Esophagus squamous epithelium (tissue), 5 donors: ENCODE results near the gene RPAIN. TPM values are rescaled to one million over a fixed set of nuclear protein-coding genes. Genes with fewer than 3 reads are reported as not detected.

Experiments used
- DNase-seq: peaks from one replicate; lab custom pipeline; 2025; lab: John Stamatoyannopoulos, UW
- H3K27ac ChIP-seq, 4 donors: fragments of 200-600 bp; sonication (generic); one replicate each; pipeline ENCODE4 v1.5.1; 2016 to 2019; ENCODE audit warnings: mild to moderate bottlenecking in 1 of 4
- H3K27me3 ChIP-seq, 4 donors: fragments of 200-600 bp; sonication (generic); 1 replicate in 3 of 4; 2 replicates in 1 of 4; pipeline versions ENCODE4 v1.5.1 to v1.6.0; 2017 to 2021; ENCODE audit warnings: antibody characterized with exemption in 1 of 4
- H3K36me3 ChIP-seq, 3 donors: fragments of 200-600 bp; sonication (generic); one replicate each; pipeline ENCODE4 v1.5.1; 2016 to 2019
- H3K4me1 ChIP-seq, 3 donors: fragments of 200-600 bp; sonication (generic); one replicate each; pipeline ENCODE4 v1.5.1; 2017 to 2019
- H3K4me3 ChIP-seq, 4 donors: fragments of 200-600 bp; sonication (generic); 1 replicate in 3 of 4; 2 replicates in 1 of 4; pipeline ENCODE4 v1.5.1; 2016 to 2019; ENCODE audit warnings: mild to moderate bottlenecking in 2 of 4, moderate library complexity in 1 of 4
- H3K9me3 ChIP-seq, 3 donors: fragments of 200-600 bp; sonication (generic); one replicate each; pipeline ENCODE4 v1.5.1; 2016 to 2019
- CTCF ChIP-seq, 6 experiments: fragments of 450-650 bp in 4 of 6; fragments of 200-600 bp in 2 of 6; sonication (generic) in 2 of 6; IDR thresholded peaks; one replicate each; pipeline ENCODE4 v1.5.1; 2016 to 2019; ENCODE audit warnings: antibody characterized with exemption in 6 of 6, mild to moderate bottlenecking in 4 of 6, moderate library complexity in 4 of 6
- POLR2A ChIP-seq, 4 donors: fragments of 450-650 bp; IDR thresholded peaks; one replicate each; pipeline ENCODE4 v1.6.1; 2017; ENCODE audit warnings: antibody characterized with exemption in 4 of 4, mild to moderate bottlenecking in 4 of 4, moderate library complexity in 3 of 4
- WGBS, 2 donors: methylation state at CpG; one replicate each; pipeline ENCODE4 v1.1.5; 2018; 5-methylcytosine and 5-hydroxymethylcytosine counted together
- intact Hi-C: fragments of 100-400 bp; cut with DNase I; formaldehyde crosslinking; loops from one replicate; pipeline ENCODE4 v1.15.0; 2022
- total RNA-seq, 4 donors: library from RNA; depleted of rRNA; stranded (reverse); fragments of >200 nt; gene quantifications; one replicate each; pipeline ENCODE4 v1.1.0, GENCODE V29; 2016
- donor health status: DM: yes; HTN: yes; CAD: no.

Gene RPAIN
- total RNA-seq, 4 donors from 2014 or later = 22.4 to 37.4 (median 29.8) TPM

- intact Hi-C loops = no loop called here
- Histone ChIP-seq H3K27me3 (no peaks in the 10 kb centered on the region), H3K27ac (no peak overlapping the region), H3K9me3 (no peaks in the 10 kb centered on the region), H3K4me1 (peaks cover 3 to 13% (median 6%) of the 10 kb centered on the region in 3 donors), H3K36me3 (peaks cover 0 to 61% (median 11%) of the 10 kb centered on the region in 3 donors), H3K4me3 (no peak overlapping the region)
- TF ChIP-seq POLR2A (IDR thresholded peaks at IDR 0.05) (no peak), CTCF (IDR thresholded peaks at IDR 0.05) (no peak)
- 78 to 83% methylated on average over 3 of the region's 3 CpGs for WGBS, 2 donors
- DNase-seq = no peak
Observed at GRCh38 chr17:5472511-5472910, 52.5 kb downstream of the RPAIN start.

- H3K27me3 ChIP-seq = no peaks in the 10 kb centered on the region
- peaks cover 3 to 6% (median 5%) of the 10 kb centered on the region in 3 donors for H3K4me1 ChIP-seq
- no peaks in the 10 kb centered on the region for H3K9me3 ChIP-seq
- TF ChIP-seq CTCF (IDR thresholded peaks at IDR 0.05) (no peak), POLR2A (IDR thresholded peaks at IDR 0.05) (no peak)
- no peak for DNase-seq
- H3K27ac ChIP-seq = no peak overlapping the region
- 84 to 91% methylated on average over 2 of the region's 2 CpGs for WGBS, 2 donors
- H3K4me3 ChIP-seq = no peak overlapping the region
- H3K36me3 ChIP-seq = peaks cover 0 to 75% (median 19%) of the 10 kb centered on the region in 3 donors
- intact Hi-C loops = no loop called here
Observed at GRCh38 chr17:5473906-5474305, 53.9 kb downstream of the RPAIN start.

- intact Hi-C loops = no loop called here
- H3K9me3 ChIP-seq = no peaks in the 10 kb centered on the region
Observed at GRCh38 chr17:5478992-5479391, 59.0 kb downstream of the RPAIN start.

GRCh38 chr17:5480962-5481361 lies 61.0 kb downstream of the RPAIN start:
- 69 to 71% methylated on average over 6 of the region's 6 CpGs for WGBS, 2 donors
- Histone ChIP-seq H3K4me1 (peaks cover 8 to 25% (median 13%) of the 10 kb centered on the region in 3 donors), H3K27me3 (no peaks in the 10 kb centered on the region), H3K36me3 (peaks cover 3 to 89% (median 22%) of the 10 kb centered on the region in 3 donors), H3K4me3 (no peak overlapping the region), H3K9me3 (no peaks in the 10 kb centered on the region), H3K27ac (no peak overlapping the region)
- no peak for DNase-seq
- TF ChIP-seq CTCF (IDR thresholded peaks at IDR 0.05) = no peak
- TF ChIP-seq POLR2A (IDR thresholded peaks at IDR 0.05) = no peak
- intact Hi-C loops = no loop called here

More at GRCh38 chr17:5478992-5479391, 59.0 kb downstream of the RPAIN start:
- H3K4me3 ChIP-seq = no peak overlapping the region
- peaks cover 0 to 7% (median 0%) of the 10 kb centered on the region in 3 donors for H3K4me1 ChIP-seq
- no peak for DNase-seq
- no peak overlapping the region for H3K27ac ChIP-seq
- H3K36me3 ChIP-seq = peaks cover 3 to 100% (median 29%) of the 10 kb centered on the region in 3 donors
- TF ChIP-seq POLR2A (IDR thresholded peaks at IDR 0.05) = no peak
- no peak for TF ChIP-seq CTCF (IDR thresholded peaks at IDR 0.05)
- H3K27me3 ChIP-seq = no peaks in the 10 kb centered on the region
- WGBS, 2 donors = 81 to 90% methylated on average over 3 to 4 of the region's 4 CpGs

- intact Hi-C loops = no loop called here
- Histone ChIP-seq H3K9me3 (no peaks in the 10 kb centered on the region), H3K27ac (no peak overlapping the region), H3K27me3 (no peaks in the 10 kb centered on the region), H3K4me1 (peaks cover 8 to 25% (median 13%) of the 10 kb centered on the region in 3 donors), H3K36me3 (peaks cover 3 to 84% (median 22%) of the 10 kb centered on the region in 3 donors), H3K4me3 (no peak overlapping the region)
- WGBS, 2 donors = 91 to 92% methylated on average over 4 of the region's 4 CpGs
- DNase-seq = no peak
- TF ChIP-seq POLR2A (IDR thresholded peaks at IDR 0.05) (no peak), CTCF (IDR thresholded peaks at IDR 0.05) (no peak)
Observed at GRCh38 chr17:5481451-5481850, 61.5 kb downstream of the RPAIN start.

Other genes with a start within 250 kb of the RPAIN start
- gene ZNF594, start 228.3 kb upstream of the RPAIN start, total RNA-seq = 10 to 100 TPM in 1 of 4 donors, 1 to 10 TPM in 3; 2.0 to 13.4 (median 5.1) TPM
- gene SCIMP, start 185.3 kb upstream of the RPAIN start, total RNA-seq = 1 to 10 TPM in 2 of 4 donors, under 1 TPM in 2; 0.45 to 3.7 (median 1.2) TPM
- gene RABEP1, start 137.9 kb upstream of the RPAIN start, total RNA-seq = 10 to 100 TPM in 3 of 4 donors, 1 to 10 TPM in 1; 9.9 to 33.2 (median 23.3) TPM
- gene NUP88, start 520 bp upstream of the RPAIN start, total RNA-seq = 10 to 100 TPM; 35.7 to 79.5 (median 69.5) TPM
- 100 to 1,000 TPM; 163 to 327 (median 228) TPM for gene C1QBP, start 19.0 kb downstream of the RPAIN start, total RNA-seq
- 10 to 100 TPM in 2 of 4 donors, 1 to 10 TPM in 2; 5.2 to 13.9 (median 8.8) TPM for gene DHX33, start 48.8 kb downstream of the RPAIN start, total RNA-seq
- 10 to 100 TPM; 28.2 to 48.8 (median 38.1) TPM for gene DERL2, start 66.0 kb downstream of the RPAIN start, total RNA-seq
- 10 to 100 TPM in 3 of 4 donors, 1 to 10 TPM in 1; 6.2 to 28.8 (median 14.8) TPM for gene MIS12, start 66.4 kb downstream of the RPAIN start, total RNA-seq
- 10 to 100 TPM; 10.4 to 33.4 (median 14.3) TPM for gene NLRP1, start 164.3 kb downstream of the RPAIN start, total RNA-seq